ENCODE results near the gene CAMK2D.
A peak's percentile ranks its signal among the peaks of the same experiment; 100 is the strongest.

Gene CAMK2D

GRCh38 chr4:113469023-113469390 lies 292.5 kb downstream of the CAMK2D start (continued):
- TF ChIP-seq RARB (CRISPR knock-in tag; IDR thresholded peaks at IDR 0.05), result no peak
- no peak for TF ChIP-seq ZFP30 (CRISPR knock-in tag; IDR thresholded peaks at IDR 0.05)
- TF ChIP-seq OSR1 (CRISPR knock-in tag; IDR thresholded peaks at IDR 0.05), result no peak
- TF ChIP-seq ZNF565 (CRISPR knock-in tag; conservative IDR thresholded peaks at IDR 0.05; ENCODE audit: low read depth), result no peak
- TF ChIP-seq ISL1 (CRISPR knock-in tag; IDR thresholded peaks at IDR 0.05), result no peak
- no peak for TF ChIP-seq SNAI2 (CRISPR knock-in tag; IDR thresholded peaks at IDR 0.05)

DNA sequence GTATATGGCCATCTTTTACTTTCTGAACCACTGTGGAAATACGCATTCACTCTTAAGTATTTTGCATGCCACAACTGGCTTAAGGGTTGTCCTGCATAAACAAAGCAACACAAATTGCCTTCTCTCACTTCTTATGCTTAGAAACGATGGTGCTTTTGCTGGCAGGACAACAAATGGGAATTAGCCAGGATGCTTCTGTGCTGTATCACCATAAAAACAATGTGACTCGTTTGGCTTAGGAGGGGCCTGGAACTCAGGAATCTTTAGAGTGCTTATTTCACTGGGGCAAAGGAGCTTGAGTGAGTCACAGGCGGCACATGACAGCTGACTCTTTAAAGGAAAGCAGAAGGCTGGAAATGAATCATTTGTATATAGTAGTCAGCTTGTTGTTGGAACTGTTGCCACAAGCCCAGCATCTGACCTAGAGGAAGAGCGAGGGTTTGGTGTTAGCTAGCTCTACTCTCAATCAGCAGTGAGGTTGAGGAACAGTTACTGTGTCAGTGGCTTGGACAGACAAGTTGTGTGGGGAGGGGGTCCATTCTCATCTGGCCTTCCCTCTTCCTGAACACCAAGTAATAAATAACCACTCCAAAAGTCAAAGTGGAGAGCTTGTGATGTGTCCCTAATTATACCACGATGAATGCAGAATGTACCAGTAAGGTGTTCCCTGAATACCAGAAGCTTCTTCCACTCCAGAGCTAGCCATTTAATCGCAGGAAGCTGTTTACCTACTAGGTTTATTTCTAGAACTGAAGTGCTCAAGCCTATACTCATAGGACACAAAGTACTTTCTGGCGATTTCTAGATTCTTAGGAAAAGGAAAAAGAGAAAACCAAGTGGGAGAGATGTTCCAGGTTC lies 293.1 kb downstream of the CAMK2D start:
- no peak for TF ChIP-seq CSDC2 (CRISPR knock-in tag; IDR thresholded peaks at IDR 0.05)
- TF ChIP-seq ZC3H10 (CRISPR knock-in tag; IDR thresholded peaks at IDR 0.05), result peak; percentile 78
- peak; percentile 32; the same call in 1 of the 2 replicates for TF ChIP-seq POU6F1 (CRISPR knock-in tag; IDR thresholded peaks at IDR 0.05; ENCODE audit: borderline replicate concordance, low read depth)
- peak; percentile 85 for TF ChIP-seq ISL1 (CRISPR knock-in tag; IDR thresholded peaks at IDR 0.05)
- peak; percentile 78; the same call in 1 of the 2 replicates for TF ChIP-seq RARB (CRISPR knock-in tag; IDR thresholded peaks at IDR 0.05)
- TF ChIP-seq, protein P1, sequence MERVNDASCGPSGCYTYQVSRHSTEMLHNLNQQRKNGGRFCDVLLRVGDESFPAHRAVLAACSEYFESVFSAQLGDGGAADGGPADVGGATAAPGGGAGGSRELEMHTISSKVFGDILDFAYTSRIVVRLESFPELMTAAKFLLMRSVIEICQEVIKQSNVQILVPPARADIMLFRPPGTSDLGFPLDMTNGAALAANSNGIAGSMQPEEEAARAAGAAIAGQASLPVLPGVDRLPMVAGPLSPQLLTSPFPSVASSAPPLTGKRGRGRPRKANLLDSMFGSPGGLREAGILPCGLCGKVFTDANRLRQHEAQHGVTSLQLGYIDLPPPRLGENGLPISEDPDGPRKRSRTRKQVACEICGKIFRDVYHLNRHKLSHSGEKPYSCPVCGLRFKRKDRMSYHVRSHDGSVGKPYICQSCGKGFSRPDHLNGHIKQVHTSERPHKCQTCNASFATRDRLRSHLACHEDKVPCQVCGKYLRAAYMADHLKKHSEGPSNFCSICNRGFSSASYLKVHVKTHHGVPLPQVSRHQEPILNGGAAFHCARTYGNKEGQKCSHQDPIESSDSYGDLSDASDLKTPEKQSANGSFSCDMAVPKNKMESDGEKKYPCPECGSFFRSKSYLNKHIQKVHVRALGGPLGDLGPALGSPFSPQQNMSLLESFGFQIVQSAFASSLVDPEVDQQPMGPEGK (CRISPR knock-in tag; IDR thresholded peaks at IDR 0.05; ENCODE audit: borderline replicate concordance), result peak; percentile 54; the same call in 1 of the 2 replicates
- peak; percentile 97 for ATAC-seq

DNA sequence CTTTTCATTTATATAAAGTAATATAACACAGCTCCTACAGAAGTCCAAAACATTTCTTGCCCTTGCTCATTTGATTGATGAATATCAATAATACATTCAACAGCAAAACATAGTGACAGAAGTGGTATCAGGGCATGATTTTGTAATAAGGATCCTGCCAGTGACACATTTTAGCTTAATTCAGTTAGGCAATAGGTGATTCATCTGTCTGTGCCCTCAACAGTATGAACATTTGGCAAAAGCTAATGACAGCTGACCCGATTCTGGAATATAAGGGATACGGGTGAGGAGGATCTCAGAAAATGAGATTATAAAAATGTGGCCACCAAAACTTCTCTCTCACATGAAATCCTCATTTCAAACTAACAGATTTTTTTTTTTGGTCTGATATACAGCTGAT lies 294.0 kb downstream of the CAMK2D start:
- peak; percentile 9 for ATAC-seq
- peak; percentile 38; the same call in 1 of the 2 replicates for TF ChIP-seq ISL1 (CRISPR knock-in tag; IDR thresholded peaks at IDR 0.05)
- no peak for TF ChIP-seq ARNTL (CRISPR knock-in tag; IDR thresholded peaks at IDR 0.05; ENCODE audit: borderline replicate concordance, low read depth)

GRCh38 chr4:113462286-113462685 lies 299.3 kb downstream of the CAMK2D start:
- no peak for ATAC-seq
- TF ChIP-seq ZFP30 (CRISPR knock-in tag; IDR thresholded peaks at IDR 0.05) (no peak), ZC3H10 (CRISPR knock-in tag; IDR thresholded peaks at IDR 0.05) (no peak), ZNF8 (CRISPR knock-in tag; IDR thresholded peaks at IDR 0.05) (no peak), TSHZ2 (CRISPR knock-in tag; IDR thresholded peaks at IDR 0.05) (no peak), CSDC2 (CRISPR knock-in tag; IDR thresholded peaks at IDR 0.05) (no peak), TOX (CRISPR knock-in tag; IDR thresholded peaks at IDR 0.05; ENCODE audit: borderline replicate concordance) (no peak), OSR1 (CRISPR knock-in tag; IDR thresholded peaks at IDR 0.05) (no peak), GLIS3 (CRISPR knock-in tag; IDR thresholded peaks at IDR 0.05) (no peak), ZNF70 (CRISPR knock-in tag; IDR thresholded peaks at IDR 0.05) (no peak), SNAI2 (CRISPR knock-in tag; IDR thresholded peaks at IDR 0.05) (no peak), PPARA (CRISPR knock-in tag; IDR thresholded peaks at IDR 0.05; ENCODE audit: borderline replicate concordance) (no peak), RARB (CRISPR knock-in tag; IDR thresholded peaks at IDR 0.05) (no peak), POU6F1 (CRISPR knock-in tag; IDR thresholded peaks at IDR 0.05; ENCODE audit: borderline replicate concordance, low read depth) (no peak), TCF4 (CRISPR knock-in tag; IDR thresholded peaks at IDR 0.05; ENCODE audit: borderline replicate concordance) (no peak), ZFP3 (CRISPR knock-in tag; IDR thresholded peaks at IDR 0.05) (no peak), ESRRG (CRISPR knock-in tag; IDR thresholded peaks at IDR 0.05) (no peak)
- TF ChIP-seq, protein P1 (CRISPR knock-in tag; IDR thresholded peaks at IDR 0.05; ENCODE audit: borderline replicate concordance), result no peak
